Neural cell (in vitro differentiated cells): ENCODE measurements around the gene CHI3L1. TPM values are rescaled to one million over a fixed set of nuclear protein-coding genes. Genes with fewer than 3 reads are reported as not detected.

Experiments used
- H2AFZ ChIP-seq: fragments of 200-600, 300-800 bp; sonication (generic), shearing (Covaris generic); 2 replicates; pipeline ENCODE4 v1.6.0; 2014; ENCODE audit warnings: low read depth, mild to moderate bottlenecking, antibody characterized with exemption, low read length, moderate library complexity
- H3F3A ChIP-seq: fragments of 200-600 bp; shearing (Covaris generic); 2 replicates; pipeline ENCODE4 v1.6.1; 2016; ENCODE audit warnings: mild to moderate bottlenecking, moderate library complexity, mixed read lengths, antibody characterized with exemption, low read length; ENCODE audit not compliant: insufficient read depth, poor library complexity, severe bottlenecking
- H3K27ac ChIP-seq: fragments of 200-600, 300-800 bp; sonication (generic), shearing (Covaris generic); 2 replicates; pipeline ENCODE4 v1.5.1; 2014; ENCODE audit warnings: mild to moderate bottlenecking, low read length, moderate library complexity
- H3K27me3 ChIP-seq: fragments of 300-800, 200-600 bp; sonication (generic), shearing (Covaris generic); 2 replicates; pipeline ENCODE4 v1.6.0; 2014; ENCODE audit warnings: mild to moderate bottlenecking, low read depth, low read length, moderate library complexity; ENCODE audit not compliant: insufficient read depth
- H3K36me3 ChIP-seq: fragments of 300-800, 200-600 bp; sonication (generic), shearing (Covaris generic); 2 replicates; pipeline ENCODE4 v1.5.1; 2014; ENCODE audit warnings: mild to moderate bottlenecking, antibody characterized with exemption, low read length, moderate library complexity; ENCODE audit not compliant: insufficient read depth
- H3K4me2 ChIP-seq: fragments of 300-800, 200-600 bp; sonication (generic), shearing (Covaris generic); 2 replicates; pipeline ENCODE4 v1.6.0; 2014; ENCODE audit warnings: mild to moderate bottlenecking, low read length
- H3K4me3 ChIP-seq: fragments of 300-800, 200-600 bp; sonication (generic), shearing (Covaris generic); 2 replicates; pipeline ENCODE4 v1.5.1; 2014; ENCODE audit warnings: mild to moderate bottlenecking, low read length, moderate library complexity
- H3K79me2 ChIP-seq: fragments of 200-600 bp; shearing (Covaris generic); replicated peaks from 2 replicates; pipeline ENCODE4 v1.6.0; 2014; ENCODE audit warnings: mild to moderate bottlenecking, low read length, moderate library complexity; ENCODE audit not compliant: insufficient read depth
- H3K9ac ChIP-seq: fragments of 300-800, 200-600 bp; sonication (generic), shearing (Covaris generic); 2 replicates; pipeline ENCODE4 v1.6.1; 2016; ENCODE audit warnings: mild to moderate bottlenecking, low read length, mixed read lengths
- H3K9me2 ChIP-seq: fragments of 200-600 bp; shearing (Covaris generic); 2 replicates; pipeline ENCODE4 v1.6.1; 2016; ENCODE audit warnings: mild to moderate bottlenecking, low read length, mixed read lengths; ENCODE audit not compliant: insufficient read depth
- H3K9me3 ChIP-seq: fragments of 200-600, 300-800 bp; sonication (generic), shearing (Covaris generic); 2 replicates; pipeline ENCODE4 v1.6.1; 2016; ENCODE audit warnings: mild to moderate bottlenecking, mixed run types, low read length, moderate library complexity, mixed read lengths
- H4K20me1 ChIP-seq: fragments of 200-600 bp; shearing (Covaris generic); 2 replicates; pipeline ENCODE4 v1.6.1; 2016; ENCODE audit warnings: mild to moderate bottlenecking, mixed run types; ENCODE audit not compliant: insufficient read depth
- CTCF ChIP-seq: fragments of 450-650 bp; IDR thresholded peaks from 2 replicates; pipeline ENCODE4 v1.5.1; 2014; ENCODE audit warnings: antibody characterized with exemption, mild to moderate bottlenecking, moderate library complexity; ENCODE audit not compliant: poor library complexity, severe bottlenecking
- EP300 ChIP-seq: fragments of 450-650 bp; conservative IDR thresholded peaks from 2 replicates; pipeline ENCODE4 v1.6.1; 2014; ENCODE audit warnings: antibody characterized with exemption, mild to moderate bottlenecking, moderate library complexity; ENCODE audit not compliant: poor library complexity, severe bottlenecking
- EZH2 ChIP-seq: fragments of 200-600, 300-800 bp; shearing (Covaris generic), sonication (generic); IDR thresholded peaks from 2 replicates; pipeline ENCODE4 v1.6.1; 2014; ENCODE audit warnings: antibody characterized with exemption, low read length, borderline replicate concordance, mild to moderate bottlenecking; ENCODE audit not compliant: insufficient read depth, poor library complexity, severe bottlenecking
- MXI1 ChIP-seq: fragments of 450-650 bp; conservative IDR thresholded peaks from 2 replicates; pipeline ENCODE4 v1.6.1; 2014; ENCODE audit warnings: antibody characterized with exemption, mild to moderate bottlenecking; ENCODE audit not compliant: poor library complexity, severe bottlenecking
- POLR2AphosphoS5 ChIP-seq: IDR thresholded peaks from 2 replicates; pipeline ENCODE4 v1.6.1; 2012
- RAD21 ChIP-seq: fragments of 450-650 bp; conservative IDR thresholded peaks from 2 replicates; pipeline ENCODE4 v1.6.1; 2014; ENCODE audit warnings: antibody characterized with exemption, mild to moderate bottlenecking, moderate library complexity
- REST ChIP-seq: IDR thresholded peaks from 2 replicates; pipeline ENCODE4 v1.6.1; 2012; ENCODE audit warnings: borderline replicate concordance
- SMC3 ChIP-seq: fragments of 450-650 bp; conservative IDR thresholded peaks from 2 replicates; pipeline ENCODE4 v1.6.1; 2014; ENCODE audit warnings: antibody characterized with exemption, mild to moderate bottlenecking, moderate library complexity; ENCODE audit not compliant: poor library complexity
- TAF1 ChIP-seq: IDR thresholded peaks from 2 replicates; pipeline ENCODE4 v1.6.1; 2012; ENCODE audit warnings: low read depth
- polyA plus RNA-seq: library from polyadenylated mRNA; depleted of rRNA; stranded (reverse); fragments of >200 nt; gene quantifications from 2 replicates; pipeline ENCODE4 v1.2.3, GENCODE V29; 2014

Gene CHI3L1
- polyA plus RNA-seq, 1 donor from 2014 or later: not detected

- Histone ChIP-seq H3K27me3 (no peaks in the 10 kb centered on the region), H3K4me3 (no peak overlapping the region), H2AFZ (no peak overlapping the region), H3K27ac (no peak overlapping the region), H3K9ac (no peak overlapping the region), H3K36me3 (no peaks in the 10 kb centered on the region), H3K79me2 (no peaks in the 10 kb centered on the region), H3K9me3 (no peaks in the 10 kb centered on the region), H3K9me2 (no peaks in the 10 kb centered on the region), H3F3A (no peaks in the 10 kb centered on the region), H3K4me2 (no peak overlapping the region), H4K20me1 (no peaks in the 10 kb centered on the region)
- TF ChIP-seq EZH2 (no peak), MXI1 (no peak), TAF1 (no peak), CTCF (no peak), SMC3 (no peak), POLR2AphosphoS5 (no peak), EP300 (no peak), RAD21 (no peak), REST (no peak)
Measured at GRCh38 chr1:203177470-203178039, 8.9 kb downstream of the CHI3L1 start.

DNA sequence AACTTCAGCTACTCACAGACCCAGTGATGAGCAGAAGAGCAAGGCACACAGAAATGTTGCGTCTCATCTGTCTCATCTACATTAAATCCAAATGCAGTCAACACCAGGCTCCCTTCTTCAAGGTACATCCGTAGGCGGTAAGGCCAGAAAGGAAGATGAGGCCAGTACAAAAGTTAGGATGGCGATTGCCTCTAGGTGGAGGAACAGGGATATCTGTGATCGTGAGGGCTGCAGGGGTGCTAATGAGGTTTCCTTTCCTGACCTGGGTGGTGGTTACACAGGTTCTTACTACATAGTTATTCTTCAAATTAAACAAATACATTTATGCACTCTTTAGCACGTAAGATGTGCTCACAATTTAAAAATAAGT is 9.5 kb downstream of the CHI3L1 start:
- Histone ChIP-seq H3K4me3 (no peak overlapping the region), H3K27me3 (no peaks in the 10 kb centered on the region), H4K20me1 (no peaks in the 10 kb centered on the region), H3K4me2 (no peak overlapping the region), H3K9me2 (no peaks in the 10 kb centered on the region), H2AFZ (no peak overlapping the region), H3K9me3 (no peaks in the 10 kb centered on the region), H3K79me2 (no peaks in the 10 kb centered on the region), H3F3A (no peaks in the 10 kb centered on the region), H3K27ac (no peak overlapping the region), H3K36me3 (no peaks in the 10 kb centered on the region), H3K9ac (no peak overlapping the region)
- TF ChIP-seq EP300 (no peak), REST (no peak)
